Epithelial cell of umbilical artery (primary cell): ENCODE measurements around the gene P2RX2. TPM values are rescaled to one million over a fixed set of nuclear protein-coding genes. Genes with fewer than 3 reads are reported as not detected.

Experiments used
- total RNA-seq: library from RNA; depleted of rRNA; stranded (reverse); fragments of >200 nt; gene quantifications from 2 replicates; pipeline ENCODE4 v1.2.3, GENCODE V29; 2014

The P2RX2 gene
- not detected in 2 replicates for total RNA-seq

GRCh38 chr12:132618683-132619043, at the start of gene P2RX2:
P2RX2 (plus strand) TSS chr12:132618776; CDS start chr12:132618817, 41 bp downstream.

GRCh38 chr12:132610051-132610759, 8.4 kb upstream of the P2RX2 start, which contains the start of gene LRCOL1:
LRCOL1 (minus strand) TSS chr12:132610582; CDS start chr12:132606251, 4,331 bp downstream.

Other genes with a start within 250 kb of the P2RX2 start
- gene FBRSL1, start 128.6 kb upstream of the P2RX2 start, total RNA-seq = 4.0 and 20.8 TPM in 2 replicates
- gene LRCOL1, start 8.2 kb upstream of the P2RX2 start, total RNA-seq = not detected in 2 replicates
- gene POLE, start 68.6 kb downstream of the P2RX2 start, total RNA-seq = 14.3 and 21.1 TPM in 2 replicates
- gene PXMP2, start 68.8 kb downstream of the P2RX2 start, total RNA-seq = 21.1 and 26.4 TPM in 2 replicates
- gene PGAM5, start 92.1 kb downstream of the P2RX2 start, total RNA-seq = 62.7 and 82.5 TPM in 2 replicates
- 51.2 and 53.9 TPM in 2 replicates for gene ANKLE2, start 143.1 kb downstream of the P2RX2 start, total RNA-seq
- gene GOLGA3, start 210.1 kb downstream of the P2RX2 start, total RNA-seq = 81.3 and 99.7 TPM in 2 replicates